HEK293 (cell line): Measurements from ENCODE around the gene OR6V1.

ENCODE experiments used
- CTCF ChIP-seq: fragments of 450-650 bp; formaldehyde crosslinking; IDR thresholded peaks from 2 replicates; pipeline ENCODE4 v1.5.1; 2016; ENCODE audit warnings: missing biosample characterization, missing genetic modification characterization
- KLF9 ChIP-seq: fragments of 450-650 bp; formaldehyde crosslinking; IDR thresholded peaks from 2 replicates; pipeline ENCODE4 v1.5.1; 2016; ENCODE audit warnings: missing biosample characterization, missing genetic modification characterization, low read depth
- PATZ1 ChIP-seq: fragments of 450-650 bp; formaldehyde crosslinking; IDR thresholded peaks from 2 replicates; pipeline ENCODE4 v1.5.1; 2016; ENCODE audit warnings: missing biosample characterization, missing genetic modification characterization
- SP2 ChIP-seq: fragments of 450-650 bp; formaldehyde crosslinking; IDR thresholded peaks from 2 replicates; pipeline ENCODE4 v1.5.1; 2016; ENCODE audit warnings: missing biosample characterization, missing genetic modification characterization
- YY1 ChIP-seq: fragments of 450-650 bp; formaldehyde crosslinking; IDR thresholded peaks from 2 replicates; pipeline ENCODE4 v1.5.1; 2018; ENCODE audit warnings: missing biosample characterization, missing genetic modification characterization
- ZBTB11 ChIP-seq: fragments of 450-650 bp; formaldehyde crosslinking; conservative IDR thresholded peaks from 2 replicates; pipeline ENCODE4 v1.5.1; 2016; ENCODE audit warnings: low read depth, missing biosample characterization, missing genetic modification characterization
- ZFP41 ChIP-seq: fragments of 450-650 bp; formaldehyde crosslinking; IDR thresholded peaks from 2 replicates; pipeline ENCODE4 v1.5.1; 2016; ENCODE audit warnings: missing biosample characterization, missing genetic modification characterization, borderline replicate concordance
- ZNF121 ChIP-seq: fragments of 450-650 bp; formaldehyde crosslinking; IDR thresholded peaks from 2 replicates; pipeline ENCODE4 v1.5.1; 2016; ENCODE audit warnings: missing biosample characterization, missing genetic modification characterization
- ZNF274 ChIP-seq, 2 experiments: fragments of 200-500 bp in 1 of 2; fragments of 450-650 bp in 1 of 2; sonication (Bioruptor generic) in 1 of 2; formaldehyde crosslinking in 1 of 2; IDR thresholded peaks; 2 replicates each; pipeline versions ENCODE4 v1.5.1 to v1.6.1; 2014 to 2016; ENCODE audit warnings: borderline replicate concordance in 1 of 2, inconsistent platforms in 1 of 2, low read length in 1 of 2, missing biosample characterization in 1 of 2, missing genetic modification characterization in 1 of 2
- ZNF521 ChIP-seq: fragments of 450-650 bp; formaldehyde crosslinking; IDR thresholded peaks from 2 replicates; pipeline ENCODE4 v1.5.1; 2017; ENCODE audit warnings: missing biosample characterization, mild to moderate bottlenecking, missing genetic modification characterization
- ZNF530 ChIP-seq: fragments of 450-650 bp; formaldehyde crosslinking; IDR thresholded peaks from 2 replicates; pipeline ENCODE4 v1.5.1; 2016; ENCODE audit warnings: low read depth, missing biosample characterization, missing genetic modification characterization
- ZNF596 ChIP-seq: fragments of 450-650 bp; IDR thresholded peaks from 2 replicates; pipeline ENCODE4 v1.5.0; 2018; ENCODE audit warnings: missing biosample characterization, mild to moderate bottlenecking, missing genetic modification characterization, moderate library complexity
- ZNF768 ChIP-seq: fragments of 450-650 bp; formaldehyde crosslinking; IDR thresholded peaks from 2 replicates; pipeline ENCODE4 v1.5.1; 2018; ENCODE audit warnings: missing biosample characterization, mild to moderate bottlenecking, missing genetic modification characterization
- ZNF830 ChIP-seq: fragments of 450-650 bp; IDR thresholded peaks from 2 replicates; pipeline ENCODE4 v1.5.0; 2018; ENCODE audit warnings: missing biosample characterization, missing genetic modification characterization, low read depth, mild to moderate bottlenecking, moderate library complexity

- TF ChIP-seq ZNF521 (tag by site-specific recombination) (no peak), ZNF596 (no peak), YY1 (tag by site-specific recombination) (no peak), CTCF (tag by site-specific recombination) (no peak), ZNF530 (tag by site-specific recombination) (no peak), ZNF121 (tag by site-specific recombination) (no peak), ZNF768 (tag by site-specific recombination) (no peak), ZBTB11 (tag by site-specific recombination) (no peak), ZNF830 (tag by site-specific recombination) (no peak), ZNF274 (IDR thresholded peaks at IDR 0.05; ENCODE audit: low read length) (no peak), ZNF274 (tag by site-specific recombination; IDR thresholded peaks at IDR 0.05; ENCODE audit: borderline replicate concordance) (no peak), KLF9 (tag by site-specific recombination) (no peak), ZFP41 (tag by site-specific recombination) (no peak), SP2 (tag by site-specific recombination) (no peak), PATZ1 (tag by site-specific recombination) (no peak)
These were observed 44.0 kb downstream of the OR6V1 start for GRCh38 chr7:143096146-143096545.
